Prostate gland (tissue), 2 donors: ENCODE measurements around the gene GIT2.

Source experiments
- POLR2A ChIP-seq: fragments of 450-650 bp; IDR thresholded peaks from one replicate; pipeline ENCODE4 v1.6.1; 2016; ENCODE audit warnings: antibody characterized with exemption, mild to moderate bottlenecking
- POLR2AphosphoS5 ChIP-seq: sonication (generic); formaldehyde crosslinking; IDR thresholded peaks from one replicate; pipeline ENCODE4 v1.6.1; 2017; ENCODE audit warnings: antibody characterized with exemption
- TF ChIP-seq, protein P1 (sequence below), 4 experiments: fragments of 200-600 bp in 2 of 4; fragments of 450-650 bp in 2 of 4; sonication (generic) in 2 of 4; IDR thresholded peaks; 1 replicate in 3 of 4; 2 replicates in 1 of 4; pipeline ENCODE4 v1.5.1; 2016 to 2019; ENCODE audit warnings: antibody characterized with exemption in 4 of 4, mild to moderate bottlenecking in 2 of 4, moderate library complexity in 2 of 4

DNA sequence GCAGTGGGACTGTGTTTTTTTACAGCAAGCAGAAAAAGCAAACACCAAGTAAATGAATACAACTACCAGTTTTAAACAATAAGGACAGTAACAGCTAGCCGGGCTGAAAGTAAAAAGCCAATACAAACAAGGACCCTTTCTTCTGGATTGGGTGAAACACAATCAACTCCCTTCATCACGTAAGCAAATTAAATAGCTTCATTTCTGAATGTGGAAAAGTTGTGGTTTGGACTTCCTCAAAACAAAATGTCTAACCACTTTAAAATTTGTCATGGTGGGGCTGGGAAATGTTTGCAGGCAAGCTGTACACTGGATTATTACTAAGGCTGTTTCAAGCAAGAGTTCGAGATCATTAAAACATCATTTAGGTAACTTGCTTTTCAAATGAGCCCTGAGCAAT, 48.6 kb downstream of the GIT2 start:
- TF ChIP-seq, protein P1, sequence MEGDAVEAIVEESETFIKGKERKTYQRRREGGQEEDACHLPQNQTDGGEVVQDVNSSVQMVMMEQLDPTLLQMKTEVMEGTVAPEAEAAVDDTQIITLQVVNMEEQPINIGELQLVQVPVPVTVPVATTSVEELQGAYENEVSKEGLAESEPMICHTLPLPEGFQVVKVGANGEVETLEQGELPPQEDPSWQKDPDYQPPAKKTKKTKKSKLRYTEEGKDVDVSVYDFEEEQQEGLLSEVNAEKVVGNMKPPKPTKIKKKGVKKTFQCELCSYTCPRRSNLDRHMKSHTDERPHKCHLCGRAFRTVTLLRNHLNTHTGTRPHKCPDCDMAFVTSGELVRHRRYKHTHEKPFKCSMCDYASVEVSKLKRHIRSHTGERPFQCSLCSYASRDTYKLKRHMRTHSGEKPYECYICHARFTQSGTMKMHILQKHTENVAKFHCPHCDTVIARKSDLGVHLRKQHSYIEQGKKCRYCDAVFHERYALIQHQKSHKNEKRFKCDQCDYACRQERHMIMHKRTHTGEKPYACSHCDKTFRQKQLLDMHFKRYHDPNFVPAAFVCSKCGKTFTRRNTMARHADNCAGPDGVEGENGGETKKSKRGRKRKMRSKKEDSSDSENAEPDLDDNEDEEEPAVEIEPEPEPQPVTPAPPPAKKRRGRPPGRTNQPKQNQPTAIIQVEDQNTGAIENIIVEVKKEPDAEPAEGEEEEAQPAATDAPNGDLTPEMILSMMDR (IDR thresholded peaks at IDR 0.05) = no peak
- TF ChIP-seq POLR2A (no peak), POLR2AphosphoS5 (no peak)
